H1 (cell line): ENCODE results near the gene HIC2. TPM values are rescaled to one million over a fixed set of nuclear protein-coding genes. Genes with fewer than 3 reads are reported as not detected.
"Not testable (repeated sequence)": the region's sequence is repeated elsewhere in the genome, so short reads cannot be mapped to it uniquely, and the experiment has no call there.

ENCODE experiments used
- CTCF ChIA-PET: fragments of 300-600 bp; sonication (Branson Sonifier 250); formaldehyde crosslinking; loops from one replicate; lab custom pipeline; 2021; ENCODE audit not compliant: partially characterized antibody; lab: Charles Lee
- POLR2A ChIA-PET: fragments of 300-600 bp; sonication (Branson Sonifier 250); formaldehyde crosslinking; loops from one replicate; lab custom pipeline; 2021; ENCODE audit warnings: inconsistent platforms; ENCODE audit not compliant: partially characterized antibody; lab: Charles Lee
- DNase-seq, 2 experiments: peaks; one replicate each; pipeline versions ENCODE4 v3.0.0 to v3.0.0-alpha.2; 2010 to 2022; ENCODE audit warnings: low spot score in 2 of 2, low read depth in 1 of 2, mixed read lengths in 1 of 2
- FAIRE-seq: peaks from 2 replicates; lab custom pipeline; 2011; peaks lifted over from hg19 to GRCh38; lab: Jason Lieb, UNC
- H2AFZ ChIP-seq: 2 replicates; pipeline ENCODE4 v1.8.1; 2012; ENCODE audit warnings: low read length, inconsistent platforms
- H2AK5ac ChIP-seq: 2 replicates; pipeline ENCODE4 v1.6.1; 2013; ENCODE audit warnings: low read depth, low read length
- H2BK120ac ChIP-seq: replicated peaks from 2 replicates; pipeline ENCODE3; 2013; ENCODE audit warnings: low read depth, low read length, inconsistent platforms
- H2BK12ac ChIP-seq: 2 replicates; pipeline ENCODE4 v1.6.1; 2013; ENCODE audit warnings: low read depth, low read length
- H2BK15ac ChIP-seq: 2 replicates; pipeline ENCODE4 v1.6.1; 2013; ENCODE audit warnings: low read length
- H2BK20ac ChIP-seq: 2 replicates; pipeline ENCODE4 v1.6.1; 2013; ENCODE audit warnings: low read length
- H2BK5ac ChIP-seq: 2 replicates; pipeline ENCODE4 v1.6.1; 2013; ENCODE audit warnings: low read depth, low read length
- H3K14ac ChIP-seq: 2 replicates; pipeline ENCODE4 v1.6.1; 2013; ENCODE audit warnings: inconsistent platforms; ENCODE audit not compliant: insufficient read length
- H3K18ac ChIP-seq: 2 replicates; pipeline ENCODE4 v1.6.1; 2013; ENCODE audit warnings: low read length; ENCODE audit errors: extremely low read depth
- H3K23ac ChIP-seq: 2 replicates; pipeline ENCODE4 v1.6.1; 2013; ENCODE audit warnings: inconsistent platforms; ENCODE audit not compliant: insufficient read length
- H3K23me2 ChIP-seq: 2 replicates; pipeline ENCODE4 v1.6.1; 2013; ENCODE audit warnings: low read depth, low read length
- H3K27ac ChIP-seq: 2 replicates; pipeline ENCODE4 v1.6.1; 2011; ENCODE audit warnings: low read depth, low read length, inconsistent platforms
- H3K27me3 ChIP-seq, 4 experiments: replicated peaks in 1 of 4; 1 replicate in 1 of 4; 2 replicates in 3 of 4; pipeline versions ENCODE4 v1.6.1 to v1.8.1; 2011 to 2013; ENCODE audit warnings: low read length in 3 of 4, mild to moderate bottlenecking in 3 of 4, inconsistent platforms in 2 of 4, mixed read lengths in 2 of 4, moderate library complexity in 1 of 4; ENCODE audit not compliant: control insufficient read depth in 3 of 4, insufficient read depth in 3 of 4; ENCODE audit errors: extremely low read depth in 1 of 4
- H3K36me3 ChIP-seq, 4 experiments: 2 replicates each; pipeline versions ENCODE4 v1.6.1 to v1.8.1; 2011 to 2013; ENCODE audit warnings: mild to moderate bottlenecking in 4 of 4, low read length in 3 of 4, moderate library complexity in 2 of 4, control low read depth in 1 of 4, inconsistent platforms in 1 of 4; ENCODE audit not compliant: insufficient read depth in 4 of 4, control insufficient read depth in 2 of 4
- H3K4ac ChIP-seq: replicated peaks from 2 replicates; pipeline ENCODE3; 2013; ENCODE audit warnings: low read length, low read depth, mixed read lengths, inconsistent platforms; ENCODE audit not compliant: insufficient read length
- H3K4me1 ChIP-seq, 4 experiments: replicated peaks in 1 of 4; 1 replicate in 1 of 4; 2 replicates in 3 of 4; pipeline versions ENCODE4 v1.6.1 to v1.8.1; 2011 to 2013; ENCODE audit warnings: low read length in 3 of 4, inconsistent platforms in 2 of 4, mixed read lengths in 1 of 4; ENCODE audit not compliant: insufficient read depth in 4 of 4, control insufficient read depth in 3 of 4
- H3K4me2 ChIP-seq, 2 experiments: 2 replicates each; pipeline versions ENCODE4 v1.6.1 to v1.8.1; 2011 to 2013; ENCODE audit warnings: low read depth in 2 of 2, low read length in 2 of 2, control low read depth in 1 of 2, inconsistent platforms in 1 of 2, mild to moderate bottlenecking in 1 of 2; ENCODE audit not compliant: insufficient read depth in 1 of 2
- H3K4me3 ChIP-seq, 4 experiments: fragments of 200-600, 300-600 bp in 1 of 4; sonication (generic), shearing (Covaris generic), sonication (Bioruptor Twin) in 1 of 4; 2 replicates each; pipeline versions ENCODE4 v1.5.1 to v1.8.1; 2011 to 2016; ENCODE audit warnings: low read length in 4 of 4, low read depth in 3 of 4, control low read depth in 2 of 4, inconsistent platforms in 2 of 4, mild to moderate bottlenecking in 2 of 4, mixed read lengths in 1 of 4, moderate library complexity in 1 of 4; ENCODE audit not compliant: insufficient read depth in 2 of 4; ENCODE audit errors: extremely low read depth in 1 of 4
- H3K56ac ChIP-seq: replicated peaks from 2 replicates; pipeline ENCODE3; 2013; ENCODE audit warnings: low read depth, mild to moderate bottlenecking, mixed read lengths, low read length, inconsistent platforms; ENCODE audit not compliant: insufficient read length
- H3K79me1 ChIP-seq: 2 replicates; pipeline ENCODE4 v1.6.1; 2013; ENCODE audit warnings: low read depth, low read length, control low read depth
- H3K79me2 ChIP-seq, 2 experiments: 2 replicates each; pipeline versions ENCODE4 v1.6.1 to v1.8.1; 2012 to 2013; ENCODE audit warnings: low read length in 2 of 2, mild to moderate bottlenecking in 2 of 2, inconsistent platforms in 1 of 2; ENCODE audit not compliant: insufficient read depth in 2 of 2, control insufficient read depth in 1 of 2
- H3K9ac ChIP-seq, 4 experiments: replicated peaks in 1 of 4; 1 replicate in 1 of 4; 2 replicates in 3 of 4; pipeline versions ENCODE4 v1.6.1 to v1.8.1; 2011 to 2013; ENCODE audit warnings: low read depth in 3 of 4, low read length in 3 of 4, control low read depth in 2 of 4, mild to moderate bottlenecking in 2 of 4, moderate library complexity in 2 of 4, inconsistent platforms in 1 of 4; ENCODE audit errors: extremely low read depth in 1 of 4
- H3K9me3 ChIP-seq, 2 experiments: 2 replicates each; pipeline versions ENCODE4 v1.6.1 to v1.8.1; 2012 to 2013; ENCODE audit warnings: mild to moderate bottlenecking in 2 of 2, moderate library complexity in 2 of 2, control low read depth in 1 of 2, inconsistent platforms in 1 of 2, low read depth in 1 of 2, low read length in 1 of 2, mixed read lengths in 1 of 2; ENCODE audit not compliant: insufficient read depth in 2 of 2
- H4K20me1 ChIP-seq, 2 experiments: replicated peaks in 1 of 2; 2 replicates each; pipeline versions ENCODE3 to v1.8.1; 2011 to 2013; ENCODE audit warnings: inconsistent platforms in 2 of 2, low read length in 2 of 2, mild to moderate bottlenecking in 1 of 2; ENCODE audit not compliant: insufficient read depth in 2 of 2, control insufficient read depth in 1 of 2
- H4K5ac ChIP-seq: 2 replicates; pipeline ENCODE4 v1.6.1; 2013; ENCODE audit warnings: low read length, low read depth, mixed read lengths, inconsistent platforms; ENCODE audit not compliant: insufficient read length
- H4K8ac ChIP-seq: 2 replicates; pipeline ENCODE4 v1.8.0; 2013; ENCODE audit warnings: mild to moderate bottlenecking, moderate library complexity, low read length, inconsistent platforms; ENCODE audit not compliant: insufficient read depth; ENCODE audit errors: extremely low read depth
- H4K91ac ChIP-seq: replicated peaks from 2 replicates; pipeline ENCODE3; 2013; ENCODE audit warnings: low read length, mixed read lengths, inconsistent platforms; ENCODE audit not compliant: insufficient read length
- WGBS, 2 experiments: shearing (Covaris generic) in 1 of 2; methylation state at CpG; one replicate each; pipeline versions ENCODE4 v1.1.6 to v1.1.7; 2013 to 2015; ENCODE audit warnings: low lambda C conversion rate in 2 of 2, mixed read lengths in 2 of 2, inconsistent platforms in 1 of 2, low coverage in 1 of 2, missing lambda C conversion rate in 1 of 2; ENCODE audit not compliant: insufficient replicate concordance in 2 of 2, insufficient coverage in 1 of 2, insufficient read length in 1 of 2; ENCODE audit errors: extremely low coverage in 1 of 2, missing lambda C conversion rate in 1 of 2; 5-methylcytosine and 5-hydroxymethylcytosine counted together
- polyA plus RNA-seq, 7 experiments: library from polyadenylated mRNA; depleted of rRNA in 3 of 7; stranded (reverse) in 5 of 7; unstranded in 2 of 7; fragments of >200 nt in 5 of 7; fragments of 200-250 nt in 2 of 7; gene quantifications; 1 replicate in 5 of 7; 2 replicates in 1 of 7; 4 replicates in 1 of 7; pipeline versions ENCODE4 v1.2.1 to v1.2.3, GENCODE V29; 2011 to 2013; ENCODE audit warnings: missing spikeins in 2 of 7, mixed read lengths in 2 of 7
- total RNA-seq: library from RNA; stranded (reverse); fragmentation: NEBNext Ultra II Directional; extraction: Animal tissue kit (Norgen Biotek cat#: 25700); gene quantifications from 2 replicates; pipeline ENCODE4 v1.2.1, GENCODE V29; 2021

Gene HIC2
- total and polyA plus RNA-seq, 2 of the 8 experiments (the other 6 are each of a cell fraction or from before 2014, with no cell fraction given): 8.0 to 21.9 TPM

- not testable (repeated sequence) for H3K27ac ChIP-seq, H3K9ac ChIP-seq, FAIRE-seq
Measured at GRCh38 chr22:21402763-21403314, 14.3 kb upstream of the HIC2 start.

GRCh38 chr22:21407139-21407538, 10.0 kb upstream of the HIC2 start:
- H4K20me1 ChIP-seq, POLR2A ChIA-PET, H3K23ac ChIP-seq, H4K5ac ChIP-seq, H3K4ac ChIP-seq, H2BK12ac ChIP-seq, CTCF ChIA-PET, H3K56ac ChIP-seq, H2AK5ac ChIP-seq, H2BK120ac ChIP-seq, H3K79me2 ChIP-seq, H3K79me1 ChIP-seq, H3K4me3 ChIP-seq, H2AFZ ChIP-seq, H2BK20ac ChIP-seq, H3K27ac ChIP-seq, FAIRE-seq, H3K14ac ChIP-seq, H3K27me3 ChIP-seq, H3K4me2 ChIP-seq, H4K91ac ChIP-seq, H3K23me2 ChIP-seq, H4K8ac ChIP-seq, H3K36me3 ChIP-seq, H3K9me3 ChIP-seq, H2BK5ac ChIP-seq, H3K9ac ChIP-seq, H2BK15ac ChIP-seq, H3K4me1 ChIP-seq, H3K18ac ChIP-seq: not testable (repeated sequence)
- WGBS, 2 experiments: 100% methylated on average over 1 of the region's 1 CpG; no CpG with 5 or more reads in 1 of the 2 experiments
- peak in 1 of 2 experiments; percentile 11 for DNase-seq

More at GRCh38 chr22:21402763-21403314, 14.3 kb upstream of the HIC2 start:
- H2BK20ac ChIP-seq, H2BK120ac ChIP-seq, H3K27me3 ChIP-seq, H3K79me1 ChIP-seq, H2AK5ac ChIP-seq, H4K20me1 ChIP-seq, H3K23ac ChIP-seq, H2BK12ac ChIP-seq, POLR2A ChIA-PET, H3K14ac ChIP-seq, H3K36me3 ChIP-seq, H3K4ac ChIP-seq, H2AFZ ChIP-seq, H3K9me3 ChIP-seq, H3K4me1 ChIP-seq, H2BK5ac ChIP-seq, H3K18ac ChIP-seq, H2BK15ac ChIP-seq, H4K8ac ChIP-seq, H3K23me2 ChIP-seq, H3K79me2 ChIP-seq, H3K56ac ChIP-seq, H3K4me3 ChIP-seq, H4K5ac ChIP-seq, H4K91ac ChIP-seq, CTCF ChIA-PET, H3K4me2 ChIP-seq: not testable (repeated sequence)
- DNase-seq: peak in 1 of 2 experiments; percentile 42
- 86% methylated on average over 1 of the region's 5 CpGs; no CpG with 5 or more reads in 1 of the 2 experiments for WGBS, 2 experiments
